ENCODE measurements around the gene ST8SIA1. TPM values are rescaled to one million over a fixed set of nuclear protein-coding genes. Genes with fewer than 3 reads are reported as not detected.

ST8SIA1 gene
- total and polyA plus RNA-seq, 2 of the 8 experiments (the other 6 are each of a cell fraction or from before 2014, with no cell fraction given) = 1.9 to 4.4 TPM

DNA sequence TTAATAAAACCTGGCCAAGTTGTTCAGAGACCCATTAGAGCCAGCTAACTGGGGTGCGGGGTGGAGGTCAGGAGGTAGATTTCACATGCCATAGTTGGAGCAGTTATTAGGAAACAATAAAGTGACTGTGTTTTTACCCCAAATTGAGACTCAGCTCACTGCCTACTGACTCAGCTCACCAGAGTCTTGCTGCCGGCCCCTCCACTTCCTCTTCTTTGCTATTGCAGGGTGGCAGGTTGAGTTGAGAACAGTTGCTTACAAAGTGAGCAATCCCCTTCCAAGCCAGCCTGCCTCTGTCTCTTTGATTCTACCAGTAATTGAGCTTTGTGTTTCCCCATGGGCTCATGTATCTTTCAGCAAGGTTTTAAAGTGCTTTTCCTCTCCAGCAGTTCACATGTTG, 12.9 kb downstream of the ST8SIA1 start (continued):
- TF ChIP-seq RBBP5 (IDR thresholded peaks at IDR 0.05; ENCODE audit: borderline replicate concordance, low read depth, low read length) (no peak), SIX5 (IDR thresholded peaks at IDR 0.05; ENCODE audit: low read depth, low read length) (no peak), SP4 (IDR thresholded peaks at IDR 0.05; ENCODE audit: low read length) (no peak), POLR2AphosphoS5 (IDR thresholded peaks at IDR 0.05; ENCODE audit: low read depth, low read length) (no peak), POLR2A (IDR thresholded peaks at IDR 0.05; ENCODE audit: control extremely low read depth in 1 of 2, low read depth in 2 of 2, low read length in 2 of 2) (no peak)
